Activated B cell treated with CpG ODN at 0.5 μM for 24 hours (primary cell): ENCODE data around the gene ST6GAL1. TPM values are rescaled to one million over a fixed set of nuclear protein-coding genes. Genes with fewer than 3 reads are reported as not detected.
A peak's percentile ranks its signal among the peaks of the same experiment; 100 is the strongest.

Source experiments
- ATAC-seq: fragments of 200-7000 bp; cut with Tn5 transposase; one replicate; pipeline ENCODE4 v1.10.0; 2021; ENCODE audit warnings: low read depth, mild to moderate bottlenecking, moderate library complexity
- CTCF ChIA-PET: fragments of 350-600 bp; sonication (Branson Sonifier 250); formaldehyde crosslinking; loops from one replicate; lab custom pipeline; 2021; ENCODE audit warnings: antibody characterized with exemption; lab: Charles Lee
- POLR2A ChIA-PET: fragments of 350-600 bp; sonication (Branson Sonifier 250); formaldehyde crosslinking; loops from one replicate; lab custom pipeline; 2021; ENCODE audit warnings: antibody characterized with exemption; lab: Charles Lee
- DNase-seq: peaks from one replicate; pipeline ENCODE4 v3.0.0; 2022
- H3K27ac Mint-ChIP-seq: one replicate; pipeline ENCODE4 v1.8.0; 2020; ENCODE audit warnings: mixed read lengths
- H3K27me3 Mint-ChIP-seq: one replicate; pipeline ENCODE4 v1.8.0; 2021; ENCODE audit warnings: mixed read lengths
- H3K36me3 Mint-ChIP-seq: one replicate; pipeline ENCODE4 v1.8.0; 2021; ENCODE audit warnings: low read depth, mixed read lengths
- H3K4me1 Mint-ChIP-seq: one replicate; pipeline ENCODE4 v1.8.0; 2021; ENCODE audit warnings: mixed read lengths
- H3K4me3 Mint-ChIP-seq: one replicate; pipeline ENCODE4 v1.8.0; 2020; ENCODE audit warnings: mild to moderate bottlenecking, mixed read lengths
- H3K9me3 Mint-ChIP-seq: one replicate; pipeline ENCODE4 v1.8.0; 2020; ENCODE audit warnings: mixed read lengths
- intact Hi-C: fragments of 100-400 bp; cut with micrococcal nuclease; formaldehyde crosslinking; loops from one replicate; pipeline ENCODE4 v1.15.1; 2024
- total RNA-seq: library from RNA; stranded (reverse); gene quantifications from 2 replicates; pipeline ENCODE4 v1.2.3, GENCODE V29; 2022
- TF ChIP-seq, protein P1 (sequence below): fragments of 200-600 bp; IDR thresholded peaks from one replicate; pipeline ENCODE4 v1.8.0; 2022; ENCODE audit warnings: antibody characterized with exemption, mild to moderate bottlenecking

ST6GAL1 gene
- total RNA-seq, 1 donor from 2014 or later: 328 TPM

DNA sequence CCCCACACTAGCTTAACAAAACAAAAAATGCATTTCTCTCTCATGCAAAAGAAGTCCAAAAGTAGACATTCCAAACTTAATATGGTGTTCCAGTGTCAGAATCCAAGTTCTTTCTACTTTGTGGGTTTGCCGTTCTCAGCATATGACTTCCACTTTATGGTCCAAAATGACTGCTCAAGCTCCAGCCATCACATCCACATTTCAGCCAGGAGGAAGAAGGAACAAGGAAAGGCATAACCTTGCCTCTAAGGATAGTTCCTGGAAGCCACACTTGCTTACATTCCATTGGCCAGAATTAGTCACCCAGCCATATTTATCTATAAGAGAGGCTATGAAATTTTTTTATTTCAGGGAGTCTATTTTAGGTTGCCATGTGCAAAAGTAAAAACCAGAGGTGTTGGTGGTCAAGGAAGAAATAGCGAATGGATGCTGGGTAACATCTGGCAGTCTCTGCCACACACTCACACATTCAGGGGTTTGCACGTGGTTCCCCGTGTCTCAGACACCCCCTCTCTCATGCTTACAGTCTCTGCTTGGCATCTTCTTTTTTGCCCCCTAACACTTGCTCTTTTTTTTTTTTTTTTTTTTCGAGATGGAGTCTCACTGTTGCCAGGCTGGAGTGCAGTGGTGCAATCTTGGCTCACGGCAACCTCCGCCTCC lies 139.7 kb downstream of the ST6GAL1 start:
- Mint-ChIP-seq H3K27ac (peak overlapping the region; percentile 82), H3K36me3 (peaks cover 90% of the 10 kb centered on the region), H3K27me3 (no peaks in the 10 kb centered on the region), H3K4me3 (no peak overlapping the region), H3K9me3 (no peaks in the 10 kb centered on the region), H3K4me1 (peaks cover 84% of the 10 kb centered on the region)
- TF ChIP-seq, protein P1, sequence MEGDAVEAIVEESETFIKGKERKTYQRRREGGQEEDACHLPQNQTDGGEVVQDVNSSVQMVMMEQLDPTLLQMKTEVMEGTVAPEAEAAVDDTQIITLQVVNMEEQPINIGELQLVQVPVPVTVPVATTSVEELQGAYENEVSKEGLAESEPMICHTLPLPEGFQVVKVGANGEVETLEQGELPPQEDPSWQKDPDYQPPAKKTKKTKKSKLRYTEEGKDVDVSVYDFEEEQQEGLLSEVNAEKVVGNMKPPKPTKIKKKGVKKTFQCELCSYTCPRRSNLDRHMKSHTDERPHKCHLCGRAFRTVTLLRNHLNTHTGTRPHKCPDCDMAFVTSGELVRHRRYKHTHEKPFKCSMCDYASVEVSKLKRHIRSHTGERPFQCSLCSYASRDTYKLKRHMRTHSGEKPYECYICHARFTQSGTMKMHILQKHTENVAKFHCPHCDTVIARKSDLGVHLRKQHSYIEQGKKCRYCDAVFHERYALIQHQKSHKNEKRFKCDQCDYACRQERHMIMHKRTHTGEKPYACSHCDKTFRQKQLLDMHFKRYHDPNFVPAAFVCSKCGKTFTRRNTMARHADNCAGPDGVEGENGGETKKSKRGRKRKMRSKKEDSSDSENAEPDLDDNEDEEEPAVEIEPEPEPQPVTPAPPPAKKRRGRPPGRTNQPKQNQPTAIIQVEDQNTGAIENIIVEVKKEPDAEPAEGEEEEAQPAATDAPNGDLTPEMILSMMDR: no peak
- DNase-seq: no peak
- intact Hi-C loops: loop anchor here (5.0 kb wide), 1 partner anchor 62 kb away; no protein-coding TSS in a partner anchor
- CTCF ChIA-PET: interaction anchor here (6.4 kb wide), 1 partner anchor 221 kb away, joined by 37 read pairs; no protein-coding TSS in a partner anchor
- POLR2A ChIA-PET: interaction anchor here (0.7 kb wide), 1 partner anchor 28 kb away, joined by 3 read pairs; no protein-coding TSS in a partner anchor
- no peak for ATAC-seq

DNA sequence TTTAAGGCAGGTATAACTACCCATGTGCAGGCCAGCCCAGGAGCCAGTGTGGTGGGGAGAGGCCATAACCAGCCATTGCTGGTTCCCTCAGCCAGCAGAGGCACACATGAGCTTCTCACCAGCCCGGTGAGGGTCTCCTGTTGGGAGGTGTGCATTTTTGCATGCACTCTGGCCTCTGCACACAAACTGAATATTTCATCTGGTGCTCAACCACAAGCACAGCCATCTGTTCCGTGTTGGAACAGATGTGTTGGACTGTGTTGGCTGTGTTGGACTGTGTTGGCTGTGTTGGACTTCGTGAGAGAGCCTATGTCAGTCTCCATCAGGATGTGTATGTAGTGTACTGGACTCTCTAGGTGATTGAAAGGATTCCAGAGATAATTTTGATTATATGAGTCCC lies 141.8 kb downstream of the ST6GAL1 start:
- Mint-ChIP-seq H3K4me1 (peaks cover 63% of the 10 kb centered on the region), H3K36me3 (peaks cover 95% of the 10 kb centered on the region), H3K4me3 (no peak overlapping the region), H3K9me3 (no peaks in the 10 kb centered on the region), H3K27ac (peak overlapping the region; percentile 82), H3K27me3 (no peaks in the 10 kb centered on the region)
- POLR2A ChIA-PET: no interaction called here
- ATAC-seq: peak; percentile 36
- DNase-seq: no peak
- intact Hi-C loops: loop anchor here (1.0 to 2.0 kb wide), 2 partner anchors 8 to 17 kb away; no protein-coding TSS in a partner anchor
- CTCF ChIA-PET: interaction anchor here (1.3 kb wide), 1 partner anchor 223 kb away, joined by 4 read pairs; no protein-coding TSS in a partner anchor
- TF ChIP-seq, protein P1: no peak

DNA sequence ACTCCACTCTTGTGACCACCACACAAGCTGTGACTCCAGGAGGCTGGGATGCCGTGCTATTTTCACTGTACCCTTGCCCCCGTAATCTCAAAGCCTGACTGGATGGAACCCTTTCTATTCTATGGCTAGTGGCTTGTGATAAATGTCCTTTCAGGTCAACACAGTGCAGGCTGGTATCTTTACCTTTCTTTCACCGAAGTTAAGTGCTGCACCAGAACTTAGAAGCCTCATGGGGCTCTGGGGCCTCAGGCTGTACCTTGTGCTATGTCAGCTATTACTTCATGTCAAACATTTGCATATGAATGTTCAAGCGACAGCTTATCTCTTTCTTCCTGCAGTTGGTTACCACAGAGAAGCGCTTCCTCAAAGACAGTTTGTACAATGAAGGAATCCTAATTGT lies 142.2 kb downstream of the ST6GAL1 start:
- CTCF ChIA-PET: interaction anchor here (1.3 kb wide), 1 partner anchor 223 kb away, joined by 4 read pairs; no protein-coding TSS in a partner anchor
- H3K36me3 Mint-ChIP-seq: peaks cover 95% of the 10 kb centered on the region

DNA sequence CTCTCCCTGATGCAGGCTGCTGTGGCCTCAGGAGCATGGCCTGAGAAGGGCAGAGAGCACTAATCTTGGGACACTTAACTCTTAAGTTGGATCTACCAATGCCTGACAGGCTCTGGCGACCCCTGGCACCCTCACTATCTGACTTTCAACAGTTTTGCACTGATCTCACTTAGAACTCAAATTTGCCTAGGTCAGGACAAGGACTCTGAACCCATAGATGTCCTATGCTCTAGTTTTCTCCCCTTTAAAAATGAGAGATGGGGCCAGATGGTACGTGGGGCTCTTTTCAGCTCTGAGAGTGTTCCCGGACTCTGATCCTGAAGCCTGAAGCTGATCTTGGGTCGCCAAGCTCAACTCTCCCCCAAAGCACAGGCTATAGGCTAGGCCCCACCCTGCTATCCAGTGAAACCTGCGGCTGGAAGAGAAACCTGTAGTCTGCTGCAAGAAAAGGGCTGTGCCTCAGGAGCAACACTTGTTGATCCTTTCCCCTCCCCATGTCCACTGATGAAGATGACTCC lies 143.3 kb downstream of the ST6GAL1 start:
- peak overlapping the region; percentile 82 for H3K27ac Mint-ChIP-seq
- POLR2A ChIA-PET: interaction anchor here (1.4 kb wide), 1 partner anchor 8 kb away, joined by 10 read pairs; no protein-coding TSS in a partner anchor
- intact Hi-C loops: loop anchor here (2.0 kb wide), 1 partner anchor 15 kb away; no protein-coding TSS in a partner anchor
- H3K4me3 Mint-ChIP-seq: no peak overlapping the region
- ATAC-seq (no peak), DNase-seq (no peak)
- H3K9me3 Mint-ChIP-seq: no peaks in the 10 kb centered on the region
- TF ChIP-seq, protein P1: no peak
- no peaks in the 10 kb centered on the region for H3K27me3 Mint-ChIP-seq
- peaks cover 47% of the 10 kb centered on the region for H3K4me1 Mint-ChIP-seq
- CTCF ChIA-PET: interaction anchor here (0.9 to 1.8 kb wide), 2 partner anchors 29 to 224 kb away, joined by 3 to 5 read pairs; no protein-coding TSS in a partner anchor
- peaks cover 95% of the 10 kb centered on the region for H3K36me3 Mint-ChIP-seq

More for the DNA sequence above, 142.2 kb downstream of the ST6GAL1 start:
- Mint-ChIP-seq H3K4me1 (peaks cover 58% of the 10 kb centered on the region), H3K9me3 (no peaks in the 10 kb centered on the region), H3K27me3 (no peaks in the 10 kb centered on the region), H3K27ac (peak overlapping the region; percentile 82), H3K4me3 (peak overlapping the region; percentile 52)
- ATAC-seq (peak; percentile 84), DNase-seq (no peak)
- TF ChIP-seq, protein P1: no peak
- POLR2A ChIA-PET: no interaction called here
- intact Hi-C loops: loop anchor here (1.0 to 2.0 kb wide), 2 partner anchors 8 to 16 kb away; no protein-coding TSS in a partner anchor

GRCh38 chr3:187074846-187075245 lies 144.5 kb downstream of the ST6GAL1 start:
- Mint-ChIP-seq H3K27me3 (no peaks in the 10 kb centered on the region), H3K9me3 (no peaks in the 10 kb centered on the region), H3K36me3 (peaks cover 93% of the 10 kb centered on the region), H3K4me1 (peaks cover 35% of the 10 kb centered on the region), H3K27ac (no peak overlapping the region), H3K4me3 (no peak overlapping the region)
- ChIA-PET POLR2A (interaction anchor here (0.7 to 1.4 kb wide), 2 partner anchors 9 to 1115 kb away, joined by 3 to 10 read pairs; no protein-coding TSS in a partner anchor), CTCF (interaction anchor here (1.8 kb wide), 1 partner anchor 226 kb away, joined by 5 read pairs; no protein-coding TSS in a partner anchor)
- TF ChIP-seq, protein P1: no peak
- ATAC-seq (no peak), DNase-seq (no peak)
- intact Hi-C loops: no loop called here
